ENCODE results near the gene TBC1D2.
A peak's percentile ranks its signal among the peaks of the same experiment; 100 is the strongest.

The TBC1D2 gene

DNA sequence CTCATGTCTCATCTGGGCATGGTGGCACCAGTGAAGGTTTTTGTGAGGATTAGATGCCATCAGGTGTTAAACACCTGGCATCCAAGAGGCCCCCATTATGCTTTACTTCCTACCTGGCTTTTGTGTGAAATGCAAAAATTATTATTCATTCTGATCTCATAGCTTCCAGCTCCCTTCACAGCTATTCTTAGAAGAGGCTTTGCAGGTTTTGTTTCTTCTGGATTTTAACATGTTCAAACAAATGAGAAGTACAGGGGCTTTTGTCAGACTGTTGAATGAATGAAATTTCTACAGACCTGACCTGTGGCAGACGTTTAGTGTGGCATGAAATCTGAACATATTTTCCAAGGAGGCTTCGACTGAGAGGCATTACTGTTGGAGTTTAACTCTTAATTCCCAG lies 48.7 kb downstream of the TBC1D2 start:
- Histone ChIP-seq H3K14ac (ENCODE audit: low read length) (no peak overlapping the region), H4K91ac (ENCODE audit: low read depth, low read length, poor library complexity) (no peak overlapping the region), H2BK12ac (ENCODE audit: low read length) (no peak overlapping the region), H2BK15ac (ENCODE audit: low read length) (no peak overlapping the region), H3K4ac (ENCODE audit: low read length) (no peak overlapping the region), H3K23ac (ENCODE audit: low read depth, low read length, poor library complexity) (no peak overlapping the region), H3K36me3 (replicated peaks in 1 of 2; ENCODE audit: control insufficient read depth in 2 of 2, insufficient read depth in 2 of 2, low read length in 2 of 2) (no peaks in the 10 kb centered on the region), H3K18ac (ENCODE audit: low read length) (no peak overlapping the region), H3K9ac (ENCODE audit: low read depth, low read length, poor library complexity) (no peak overlapping the region), H2BK5ac (ENCODE audit: low read length) (no peak overlapping the region), H3K79me1 (ENCODE audit: low read depth, low read length) (no peaks in the 10 kb centered on the region), H3K4me2 (ENCODE audit: insufficient read depth, low read length, poor library complexity, severe bottlenecking) (no peak overlapping the region), H3K4me3 (ENCODE audit: low read length in 2 of 2) (no peak overlapping the region), H4K8ac (ENCODE audit: low read depth, low read length) (no peak overlapping the region), H3K4me1 (ENCODE audit: control insufficient read depth in 2 of 2, insufficient read depth in 1 of 2, low read depth in 1 of 2, low read length in 2 of 2) (peaks cover 0 to 2% of the 10 kb centered on the region in 2 donors), H3K27me3 (ENCODE audit: control insufficient read depth in 3 of 3, insufficient read depth in 3 of 3, low read depth in 1 of 3, low read length in 3 of 3) (peaks cover 0 to 39% (median 0%) of the 10 kb centered on the region in 3 experiments), H2AFZ (ENCODE audit: low read length) (no peak overlapping the region), H2BK120ac (ENCODE audit: low read depth, low read length) (no peak overlapping the region), H3K27ac (replicated peaks; ENCODE audit: low read length) (no peak overlapping the region), H2AK5ac (ENCODE audit: low read depth, low read length) (no peak overlapping the region), H3K9me3 (replicated peaks in 1 of 2; ENCODE audit: control insufficient read depth in 2 of 2, insufficient read depth in 1 of 2, low read depth in 1 of 2, low read length in 2 of 2) (peaks cover 0 to 2% of the 10 kb centered on the region in 2 donors)
- DNase-seq (ENCODE audit: low spot score) = no peak
- WGBS, 2 donors (ENCODE audit: extremely low coverage in 2 of 2, insufficient read length in 2 of 2, insufficient replicate concordance in 1 of 2) = no CpG with 5 or more reads among the region's 2 CpGs

DNA sequence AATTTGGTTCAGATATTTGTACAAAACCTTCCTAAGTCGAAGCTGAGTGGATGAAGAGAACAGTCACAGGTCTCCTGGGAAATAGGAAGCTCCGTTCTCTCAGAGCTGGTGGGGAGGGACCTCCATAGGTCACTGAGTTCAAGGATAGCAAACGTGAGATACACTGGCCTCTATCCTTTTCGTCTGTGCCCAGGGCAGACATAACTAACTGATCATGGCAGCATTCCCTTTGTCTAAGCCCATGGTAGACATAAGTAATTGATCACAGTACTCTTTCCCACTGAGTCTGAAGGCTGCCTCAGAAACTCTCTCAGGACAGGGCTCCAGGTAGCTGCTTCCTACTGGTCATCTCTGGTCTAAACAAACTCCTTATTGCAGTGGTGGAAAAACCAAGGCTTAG lies 50.8 kb downstream of the TBC1D2 start:
- Histone ChIP-seq H2BK12ac (ENCODE audit: low read length) (no peak overlapping the region), H3K4me2 (ENCODE audit: insufficient read depth, low read length, poor library complexity, severe bottlenecking) (no peak overlapping the region), H3K4me3 (ENCODE audit: low read length in 2 of 2) (no peak overlapping the region), H3K14ac (ENCODE audit: low read length) (no peak overlapping the region), H2BK120ac (ENCODE audit: low read depth, low read length) (no peak overlapping the region), H4K8ac (ENCODE audit: low read depth, low read length) (no peak overlapping the region), H3K18ac (ENCODE audit: low read length) (no peak overlapping the region), H3K27ac (replicated peaks; ENCODE audit: low read length) (no peak overlapping the region), H3K36me3 (replicated peaks in 1 of 2; ENCODE audit: control insufficient read depth in 2 of 2, insufficient read depth in 2 of 2, low read length in 2 of 2) (no peaks in the 10 kb centered on the region), H3K4ac (ENCODE audit: low read length) (no peak overlapping the region), H3K4me1 (ENCODE audit: control insufficient read depth in 2 of 2, insufficient read depth in 1 of 2, low read depth in 1 of 2, low read length in 2 of 2) (peaks cover 0 to 2% of the 10 kb centered on the region in 2 donors), H3K27me3 (ENCODE audit: control insufficient read depth in 3 of 3, insufficient read depth in 3 of 3, low read depth in 1 of 3, low read length in 3 of 3) (peaks cover 0 to 33% (median 0%) of the 10 kb centered on the region in 3 experiments), H2AK5ac (ENCODE audit: low read depth, low read length) (no peak overlapping the region), H2BK5ac (ENCODE audit: low read length) (no peak overlapping the region), H3K23ac (ENCODE audit: low read depth, low read length, poor library complexity) (no peak overlapping the region), H2BK15ac (ENCODE audit: low read length) (no peak overlapping the region), H3K9me3 (replicated peaks in 1 of 2; ENCODE audit: control insufficient read depth in 2 of 2, insufficient read depth in 1 of 2, low read depth in 1 of 2, low read length in 2 of 2) (peaks cover 0 to 2% of the 10 kb centered on the region in 2 donors), H4K91ac (ENCODE audit: low read depth, low read length, poor library complexity) (no peak overlapping the region), H3K9ac (ENCODE audit: low read depth, low read length, poor library complexity) (no peak overlapping the region), H2AFZ (ENCODE audit: low read length) (no peak overlapping the region), H3K79me1 (ENCODE audit: low read depth, low read length) (no peaks in the 10 kb centered on the region)
- no CpG with 5 or more reads among the region's 4 CpGs for WGBS, 2 donors (ENCODE audit: extremely low coverage in 2 of 2, insufficient read length in 2 of 2, insufficient replicate concordance in 1 of 2)
- no peak for DNase-seq (ENCODE audit: low spot score)

DNA sequence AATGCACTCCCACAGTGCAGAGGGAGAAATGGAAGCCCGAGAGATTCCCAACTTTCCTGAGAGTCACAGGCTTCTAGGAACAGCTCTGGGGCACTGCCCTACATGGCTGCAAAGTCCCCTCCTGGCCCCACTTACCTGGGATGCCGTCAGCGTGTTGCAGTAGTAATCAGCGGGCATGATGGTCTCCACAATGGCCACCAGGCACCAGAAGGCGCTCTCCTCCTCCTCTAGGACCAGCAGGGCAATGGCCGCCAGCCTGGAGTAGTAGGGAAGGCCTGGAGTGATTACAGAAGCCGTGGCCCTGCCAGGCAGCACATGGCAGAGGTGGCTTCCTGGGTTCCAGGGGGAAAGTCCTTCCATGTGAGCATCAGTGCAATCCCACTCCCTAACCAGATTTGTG lies 52.3 kb downstream of the TBC1D2 start:
- H3K18ac ChIP-seq (ENCODE audit: low read length) = no peak overlapping the region
- no peak overlapping the region for H3K4me2 ChIP-seq (ENCODE audit: insufficient read depth, low read length, poor library complexity, severe bottlenecking)
- DNase-seq (ENCODE audit: low spot score) = no peak
- H2AFZ ChIP-seq (ENCODE audit: low read length) = no peak overlapping the region
- no peak overlapping the region for H3K4ac ChIP-seq (ENCODE audit: low read length)
- no peak overlapping the region for H3K4me3 ChIP-seq (ENCODE audit: low read length in 2 of 2)
- no peak overlapping the region for H2BK12ac ChIP-seq (ENCODE audit: low read length)
- H3K27ac ChIP-seq (replicated peaks; ENCODE audit: low read length) = no peak overlapping the region
- no peak overlapping the region for H2BK120ac ChIP-seq (ENCODE audit: low read depth, low read length)
- H2AK5ac ChIP-seq (ENCODE audit: low read depth, low read length) = peak overlapping the region; percentile 15
- no peaks in the 10 kb centered on the region for H3K79me1 ChIP-seq (ENCODE audit: low read depth, low read length)
- no peak overlapping the region for H2BK15ac ChIP-seq (ENCODE audit: low read length)
- H3K4me1 ChIP-seq (ENCODE audit: control insufficient read depth in 2 of 2, insufficient read depth in 1 of 2, low read depth in 1 of 2, low read length in 2 of 2) = peaks cover 0 to 10% of the 10 kb centered on the region in 2 donors
- H4K8ac ChIP-seq (ENCODE audit: low read depth, low read length) = no peak overlapping the region
- H3K9ac ChIP-seq (ENCODE audit: low read depth, low read length, poor library complexity) = no peak overlapping the region
- no peak overlapping the region for H3K14ac ChIP-seq (ENCODE audit: low read length)
- WGBS, 2 donors (ENCODE audit: extremely low coverage in 2 of 2, insufficient read length in 2 of 2, insufficient replicate concordance in 1 of 2) = no CpG with 5 or more reads among the region's 7 CpGs
- H3K27me3 ChIP-seq (ENCODE audit: control insufficient read depth in 3 of 3, insufficient read depth in 3 of 3, low read depth in 1 of 3, low read length in 3 of 3) = peaks cover 0 to 48% (median 0%) of the 10 kb centered on the region in 3 experiments
- no peaks in the 10 kb centered on the region for H3K36me3 ChIP-seq (replicated peaks in 1 of 2; ENCODE audit: control insufficient read depth in 2 of 2, insufficient read depth in 2 of 2, low read length in 2 of 2)
- no peak overlapping the region for H2BK5ac ChIP-seq (ENCODE audit: low read length)
- H4K91ac ChIP-seq (ENCODE audit: low read depth, low read length, poor library complexity) = no peak overlapping the region
- peaks cover 0 to 2% of the 10 kb centered on the region in 2 donors for H3K9me3 ChIP-seq (replicated peaks in 1 of 2; ENCODE audit: control insufficient read depth in 2 of 2, insufficient read depth in 1 of 2, low read depth in 1 of 2, low read length in 2 of 2)
- H3K23ac ChIP-seq (ENCODE audit: low read depth, low read length, poor library complexity) = no peak overlapping the region

DNA sequence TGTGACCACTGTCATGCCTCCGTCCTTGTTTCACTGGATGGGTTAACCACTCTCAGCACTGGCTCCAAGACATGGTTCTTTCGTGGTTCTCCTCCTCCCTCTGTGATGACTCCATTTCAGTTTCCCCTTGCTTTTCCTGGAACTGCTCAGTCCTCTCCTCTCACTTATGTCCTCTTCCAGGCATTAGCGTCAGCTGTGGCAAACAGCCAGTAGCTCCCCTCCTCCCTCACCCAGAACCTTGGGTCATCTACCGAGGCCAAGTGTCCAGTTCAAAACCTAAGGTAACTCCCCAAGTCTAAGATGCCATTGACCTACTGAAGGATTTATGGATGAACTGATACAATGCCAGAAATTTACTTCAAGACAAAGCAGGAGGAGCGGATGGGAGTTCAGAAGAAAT lies 53.2 kb downstream of the TBC1D2 start:
- no peak overlapping the region for H3K4me3 ChIP-seq (ENCODE audit: low read length in 2 of 2)
- no peak overlapping the region for H4K91ac ChIP-seq (ENCODE audit: low read depth, low read length, poor library complexity)
- no peak overlapping the region for H2BK120ac ChIP-seq (ENCODE audit: low read depth, low read length)
- H3K4me2 ChIP-seq (ENCODE audit: insufficient read depth, low read length, poor library complexity, severe bottlenecking) = no peak overlapping the region
- peaks cover 0 to 8% of the 10 kb centered on the region in 2 donors for H3K4me1 ChIP-seq (ENCODE audit: control insufficient read depth in 2 of 2, insufficient read depth in 1 of 2, low read depth in 1 of 2, low read length in 2 of 2)
- H3K79me1 ChIP-seq (ENCODE audit: low read depth, low read length) = no peaks in the 10 kb centered on the region
- H3K27ac ChIP-seq (replicated peaks; ENCODE audit: low read length) = no peak overlapping the region
- H3K14ac ChIP-seq (ENCODE audit: low read length) = no peak overlapping the region
- H2AK5ac ChIP-seq (ENCODE audit: low read depth, low read length) = no peak overlapping the region
- no peak overlapping the region for H4K8ac ChIP-seq (ENCODE audit: low read depth, low read length)
- no CpG with 5 or more reads among the region's 5 CpGs for WGBS, 2 donors (ENCODE audit: extremely low coverage in 2 of 2, insufficient read length in 2 of 2, insufficient replicate concordance in 1 of 2)
- H3K27me3 ChIP-seq (ENCODE audit: control insufficient read depth in 3 of 3, insufficient read depth in 3 of 3, low read depth in 1 of 3, low read length in 3 of 3) = peaks cover 0 to 53% (median 0%) of the 10 kb centered on the region in 3 experiments
- no peak for DNase-seq (ENCODE audit: low spot score)
- H2BK12ac ChIP-seq (ENCODE audit: low read length) = no peak overlapping the region
- H3K9me3 ChIP-seq (replicated peaks in 1 of 2; ENCODE audit: control insufficient read depth in 2 of 2, insufficient read depth in 1 of 2, low read depth in 1 of 2, low read length in 2 of 2) = peaks cover 0 to 2% of the 10 kb centered on the region in 2 donors
- H3K23ac ChIP-seq (ENCODE audit: low read depth, low read length, poor library complexity) = no peak overlapping the region
- no peak overlapping the region for H2BK15ac ChIP-seq (ENCODE audit: low read length)
- H3K36me3 ChIP-seq (replicated peaks in 1 of 2; ENCODE audit: control insufficient read depth in 2 of 2, insufficient read depth in 2 of 2, low read length in 2 of 2) = no peaks in the 10 kb centered on the region
- H2AFZ ChIP-seq (ENCODE audit: low read length) = no peak overlapping the region
- no peak overlapping the region for H2BK5ac ChIP-seq (ENCODE audit: low read length)
- peak overlapping the region; percentile 21 for H3K18ac ChIP-seq (ENCODE audit: low read length)
- no peak overlapping the region for H3K4ac ChIP-seq (ENCODE audit: low read length)
- H3K9ac ChIP-seq (ENCODE audit: low read depth, low read length, poor library complexity) = no peak overlapping the region
